BJ (cell line): ENCODE data around the gene SMIM29. TPM values are rescaled to one million over a fixed set of nuclear protein-coding genes. Genes with fewer than 3 reads are reported as not detected.
A peak's percentile ranks its signal among the peaks of the same experiment; 100 is the strongest.

Experiments used
- CTCF ChIA-PET: fragments of 350-600 bp; formaldehyde crosslinking; extraction: SDS; loops from one replicate; lab custom pipeline; 2021; ENCODE audit warnings: antibody characterized with exemption, inconsistent platforms; lab: Yijun Ruan, JAX
- POLR2A ChIA-PET: fragments of 300-600 bp; sonication (Branson Sonifier 250); formaldehyde crosslinking; extraction: SDS; loops from one replicate; lab custom pipeline; 2021; ENCODE audit warnings: antibody characterized with exemption; lab: Charles Lee
- DNase-seq: peaks from one replicate; pipeline ENCODE4 v3.0.0-alpha.2; 2011; ENCODE audit warnings: low read depth
- H3K27me3 ChIP-seq: 2 replicates; pipeline ENCODE4 v1.6.0; 2011; ENCODE audit warnings: low read length; ENCODE audit not compliant: control insufficient read depth, insufficient read depth
- H3K36me3 ChIP-seq: 2 replicates; pipeline ENCODE4 v1.5.1; 2011; ENCODE audit warnings: low read length; ENCODE audit not compliant: control insufficient read depth, insufficient read depth
- H3K4me3 ChIP-seq: 2 replicates; pipeline ENCODE4 v1.5.1; 2011; ENCODE audit warnings: low read depth, mild to moderate bottlenecking, control low read depth, low read length
- polyA plus RNA-seq: library from polyadenylated mRNA; depleted of rRNA; stranded (reverse); fragments of >200 nt; gene quantifications from 2 replicates; pipeline ENCODE4 v1.2.3, GENCODE V29; 2011
- TF ChIP-seq, protein P1 (sequence below): IDR thresholded peaks from 2 replicates; pipeline ENCODE4 v1.5.1; 2011; ENCODE audit warnings: low read depth, mild to moderate bottlenecking, control low read depth, inconsistent platforms, low read length, moderate library complexity; ENCODE audit not compliant: insufficient read depth

The SMIM29 gene
- polyA plus RNA-seq, 1 experiment, result 29.5 TPM

GRCh38 chr6:34235307-34236130 is 13.3 kb downstream of the SMIM29 start:
- Histone ChIP-seq H3K27me3 (no peaks in the 10 kb centered on the region), H3K36me3 (no peaks in the 10 kb centered on the region), H3K4me3 (no peak overlapping the region; the same call in 1 of the 2 replicates)
- TF ChIP-seq, protein P1, sequence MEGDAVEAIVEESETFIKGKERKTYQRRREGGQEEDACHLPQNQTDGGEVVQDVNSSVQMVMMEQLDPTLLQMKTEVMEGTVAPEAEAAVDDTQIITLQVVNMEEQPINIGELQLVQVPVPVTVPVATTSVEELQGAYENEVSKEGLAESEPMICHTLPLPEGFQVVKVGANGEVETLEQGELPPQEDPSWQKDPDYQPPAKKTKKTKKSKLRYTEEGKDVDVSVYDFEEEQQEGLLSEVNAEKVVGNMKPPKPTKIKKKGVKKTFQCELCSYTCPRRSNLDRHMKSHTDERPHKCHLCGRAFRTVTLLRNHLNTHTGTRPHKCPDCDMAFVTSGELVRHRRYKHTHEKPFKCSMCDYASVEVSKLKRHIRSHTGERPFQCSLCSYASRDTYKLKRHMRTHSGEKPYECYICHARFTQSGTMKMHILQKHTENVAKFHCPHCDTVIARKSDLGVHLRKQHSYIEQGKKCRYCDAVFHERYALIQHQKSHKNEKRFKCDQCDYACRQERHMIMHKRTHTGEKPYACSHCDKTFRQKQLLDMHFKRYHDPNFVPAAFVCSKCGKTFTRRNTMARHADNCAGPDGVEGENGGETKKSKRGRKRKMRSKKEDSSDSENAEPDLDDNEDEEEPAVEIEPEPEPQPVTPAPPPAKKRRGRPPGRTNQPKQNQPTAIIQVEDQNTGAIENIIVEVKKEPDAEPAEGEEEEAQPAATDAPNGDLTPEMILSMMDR, result peak; percentile 7; the same call in 1 of the 2 replicates
- POLR2A ChIA-PET, result no interaction called here
- DNase-seq, result no peak
- CTCF ChIA-PET, result interaction anchor here (1.8 kb wide), 1 partner anchor 39 kb away, joined by 8 read pairs; no protein-coding TSS in a partner anchor

DNA sequence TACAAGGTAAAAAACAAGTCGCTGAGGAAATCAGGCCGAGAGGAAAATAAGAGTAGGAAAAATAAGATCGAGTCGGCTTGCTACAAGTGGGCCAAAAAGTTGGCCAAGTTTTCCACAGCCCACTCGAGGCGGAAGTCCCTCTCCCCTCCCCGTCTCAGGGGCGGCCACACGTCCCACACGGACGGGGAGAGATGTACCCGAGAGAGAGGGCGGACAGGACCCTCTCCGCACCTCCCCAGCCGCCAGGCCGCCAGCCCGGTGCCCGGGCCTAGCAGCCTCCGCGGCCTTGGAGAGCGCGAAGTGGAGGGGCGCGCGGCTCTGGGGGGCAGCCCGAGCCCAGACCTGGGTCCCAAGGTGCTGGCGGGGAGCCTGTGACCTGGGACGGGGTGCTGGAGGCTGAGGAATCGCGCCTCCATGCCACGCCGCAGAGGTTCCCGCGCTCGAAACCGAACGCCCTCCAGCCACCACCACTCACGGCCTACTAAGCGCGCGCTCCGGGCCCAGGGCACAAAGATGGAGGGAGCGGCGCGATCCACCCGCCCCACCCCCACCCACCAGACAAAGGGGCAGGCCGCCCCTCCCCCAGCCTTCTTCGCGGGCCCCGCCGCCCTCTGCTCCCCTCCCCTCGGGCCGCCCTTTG is 14.0 kb downstream of the SMIM29 start:
- no peaks in the 10 kb centered on the region for H3K36me3 ChIP-seq
- TF ChIP-seq, protein P1, result no peak
- DNase-seq, result no peak
- POLR2A ChIA-PET, result no interaction called here
- CTCF ChIA-PET, result no interaction called here
- no peaks in the 10 kb centered on the region for H3K27me3 ChIP-seq
- H3K4me3 ChIP-seq, result no peak overlapping the region

DNA sequence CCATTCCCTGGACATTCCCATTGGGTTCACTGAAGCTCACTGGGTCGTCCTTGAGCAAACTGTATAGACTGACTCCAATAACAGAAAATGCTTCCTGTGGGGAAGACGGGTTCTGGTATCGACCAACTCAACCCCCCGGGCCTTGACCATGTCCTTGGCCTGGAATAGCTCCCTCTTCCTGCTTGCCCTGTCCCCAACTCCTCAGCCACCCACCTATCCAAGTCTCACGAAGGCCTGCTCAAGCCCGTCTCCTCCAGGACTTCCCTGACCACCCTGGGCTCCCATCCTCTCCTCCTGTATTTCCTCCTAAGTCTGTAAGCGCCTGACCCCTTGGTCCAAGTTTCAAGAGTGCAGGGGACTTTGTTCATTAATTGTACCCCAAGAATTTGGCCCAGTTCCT is 14.9 kb downstream of the SMIM29 start:
- CTCF ChIA-PET, result interaction anchor here (1.1 to 1.2 kb wide), 2 partner anchors 14 to 570 kb away, joined by 3 to 4 read pairs; no protein-coding TSS in a partner anchor
- POLR2A ChIA-PET, result no interaction called here

DNA sequence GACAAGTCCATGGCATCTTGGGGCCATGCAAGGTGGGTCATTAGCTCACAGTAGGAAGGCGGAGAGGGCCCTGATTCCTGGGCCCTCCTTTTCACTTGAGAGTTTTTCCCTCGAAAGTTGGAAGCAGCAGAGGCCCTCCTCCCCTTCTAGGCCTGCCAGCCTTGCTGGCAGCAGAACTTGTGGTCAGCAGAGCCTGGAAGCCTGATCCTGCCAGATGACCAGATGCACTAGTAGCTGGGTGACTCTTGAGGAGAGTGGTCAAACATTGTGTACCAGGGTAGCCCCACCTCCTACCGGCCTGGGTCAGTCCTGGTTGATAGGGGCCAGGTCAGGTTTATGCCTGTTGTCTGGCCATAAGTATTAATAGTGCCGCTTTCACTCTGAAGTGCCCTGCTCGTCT is 15.9 kb downstream of the SMIM29 start:
- DNase-seq, result no peak
- H3K4me3 ChIP-seq, result no peak overlapping the region
- POLR2A ChIA-PET, result no interaction called here
- CTCF ChIA-PET, result interaction anchor here (1.1 to 1.3 kb wide), 3 partner anchors 12 to 571 kb away, joined by 3 to 4 read pairs (median 3); no protein-coding TSS in a partner anchor
- TF ChIP-seq, protein P1, result no peak
- no peaks in the 10 kb centered on the region for H3K27me3 ChIP-seq
- no peaks in the 10 kb centered on the region for H3K36me3 ChIP-seq

More for the DNA sequence above, 14.9 kb downstream of the SMIM29 start:
- no peaks in the 10 kb centered on the region for H3K27me3 ChIP-seq
- no peaks in the 10 kb centered on the region for H3K36me3 ChIP-seq
- TF ChIP-seq, protein P1, result no peak
- no peak overlapping the region for H3K4me3 ChIP-seq
- no peak for DNase-seq
